Choroid plexus epithelial cell (primary cell): Measurements from ENCODE around the gene ARR3.
A peak's percentile ranks its signal among the peaks of the same experiment; 100 is the strongest.

Experiments
- DNase-seq: peaks from one replicate; pipeline ENCODE4 v3.0.0-alpha.2; 2010; ENCODE audit warnings: low read depth
- H3K4me3 ChIP-seq: 2 replicates; pipeline ENCODE4 v1.5.1; 2011; ENCODE audit warnings: low read depth, mild to moderate bottlenecking, control low read depth, low read length, moderate library complexity
- TF ChIP-seq, protein P1 (sequence below): conservative IDR thresholded peaks from 2 replicates; pipeline ENCODE4 v1.5.1; 2011; ENCODE audit warnings: low read depth, mild to moderate bottlenecking, control low read depth, inconsistent platforms, low read length, moderate library complexity

ARR3 gene

DNA sequence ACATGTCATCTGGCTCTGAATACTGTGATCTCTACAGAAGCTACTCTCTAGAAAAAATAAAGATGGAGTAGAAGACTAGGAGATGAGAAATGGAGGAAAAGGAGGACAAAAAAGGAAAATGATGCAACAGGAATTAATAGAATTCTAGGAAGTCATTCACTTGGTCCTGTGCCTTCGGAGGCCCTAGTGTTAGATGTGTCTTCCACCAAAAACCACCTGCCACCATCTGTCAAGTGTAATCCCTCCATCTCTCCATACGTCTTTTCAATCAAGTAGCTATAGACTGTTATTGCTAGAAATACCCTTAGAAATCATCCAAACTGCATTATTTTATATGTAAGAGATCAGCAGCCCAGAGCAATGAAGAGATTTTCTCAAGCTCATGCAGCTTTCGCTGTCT is 10.9 kb downstream of the ARR3 start:
- H3K4me3 ChIP-seq, result no peak overlapping the region
- TF ChIP-seq, protein P1, sequence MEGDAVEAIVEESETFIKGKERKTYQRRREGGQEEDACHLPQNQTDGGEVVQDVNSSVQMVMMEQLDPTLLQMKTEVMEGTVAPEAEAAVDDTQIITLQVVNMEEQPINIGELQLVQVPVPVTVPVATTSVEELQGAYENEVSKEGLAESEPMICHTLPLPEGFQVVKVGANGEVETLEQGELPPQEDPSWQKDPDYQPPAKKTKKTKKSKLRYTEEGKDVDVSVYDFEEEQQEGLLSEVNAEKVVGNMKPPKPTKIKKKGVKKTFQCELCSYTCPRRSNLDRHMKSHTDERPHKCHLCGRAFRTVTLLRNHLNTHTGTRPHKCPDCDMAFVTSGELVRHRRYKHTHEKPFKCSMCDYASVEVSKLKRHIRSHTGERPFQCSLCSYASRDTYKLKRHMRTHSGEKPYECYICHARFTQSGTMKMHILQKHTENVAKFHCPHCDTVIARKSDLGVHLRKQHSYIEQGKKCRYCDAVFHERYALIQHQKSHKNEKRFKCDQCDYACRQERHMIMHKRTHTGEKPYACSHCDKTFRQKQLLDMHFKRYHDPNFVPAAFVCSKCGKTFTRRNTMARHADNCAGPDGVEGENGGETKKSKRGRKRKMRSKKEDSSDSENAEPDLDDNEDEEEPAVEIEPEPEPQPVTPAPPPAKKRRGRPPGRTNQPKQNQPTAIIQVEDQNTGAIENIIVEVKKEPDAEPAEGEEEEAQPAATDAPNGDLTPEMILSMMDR, result no peak
- DNase-seq, result no peak

DNA sequence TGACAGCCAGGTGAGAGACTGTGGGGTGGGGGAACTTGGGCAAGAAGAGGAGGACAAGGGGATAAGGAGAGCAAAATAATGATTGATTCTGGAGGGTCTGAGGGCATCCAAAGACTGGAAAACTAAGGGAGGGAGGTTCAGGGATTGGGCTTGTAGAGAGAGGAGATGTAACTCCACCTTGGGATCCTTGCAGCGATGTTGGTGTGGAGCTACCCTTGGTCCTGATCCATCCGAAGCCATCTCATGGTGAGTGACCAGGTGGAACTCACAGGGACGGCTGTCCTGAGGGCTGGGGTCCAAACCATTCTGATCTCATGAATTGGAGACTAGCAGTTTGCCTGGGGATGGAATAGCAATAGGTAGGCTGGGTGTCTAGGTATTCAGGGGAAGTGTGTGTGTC is 12.4 kb downstream of the ARR3 start:
- TF ChIP-seq, protein P1, result no peak
- H3K4me3 ChIP-seq, result no peak overlapping the region
- DNase-seq, result no peak

DNA sequence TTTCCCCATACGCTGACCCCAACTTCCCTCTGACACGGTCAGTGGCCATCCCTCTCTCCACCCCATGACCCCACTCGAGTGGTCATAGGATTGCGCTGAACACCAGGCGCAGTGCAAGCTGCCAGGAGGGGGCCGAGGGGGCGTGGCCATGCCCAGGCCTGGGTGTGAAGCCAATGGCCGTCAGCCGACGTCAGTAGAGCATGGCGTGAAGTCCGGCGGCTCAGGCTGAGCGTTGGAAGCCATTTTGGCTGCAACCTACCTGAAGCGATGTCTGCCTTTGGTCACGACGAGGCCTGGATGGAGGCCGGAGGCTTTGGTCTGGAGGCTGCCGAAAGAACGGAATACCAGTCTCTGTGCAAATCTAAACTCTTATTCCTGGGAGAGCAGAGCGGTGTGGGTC is 13.8 kb downstream of the ARR3 start, which contains the start of gene RAB41:
Gene RAB41, plus strand, starts transcription at position 222 of the 400 bp plus-strand sequence. Its CDS starts 46 bp downstream, at position 268.
- DNase-seq, result no peak
- TF ChIP-seq, protein P1, result no peak
- no peak within 1 kb of the TSS for H3K4me3 ChIP-seq

DNA sequence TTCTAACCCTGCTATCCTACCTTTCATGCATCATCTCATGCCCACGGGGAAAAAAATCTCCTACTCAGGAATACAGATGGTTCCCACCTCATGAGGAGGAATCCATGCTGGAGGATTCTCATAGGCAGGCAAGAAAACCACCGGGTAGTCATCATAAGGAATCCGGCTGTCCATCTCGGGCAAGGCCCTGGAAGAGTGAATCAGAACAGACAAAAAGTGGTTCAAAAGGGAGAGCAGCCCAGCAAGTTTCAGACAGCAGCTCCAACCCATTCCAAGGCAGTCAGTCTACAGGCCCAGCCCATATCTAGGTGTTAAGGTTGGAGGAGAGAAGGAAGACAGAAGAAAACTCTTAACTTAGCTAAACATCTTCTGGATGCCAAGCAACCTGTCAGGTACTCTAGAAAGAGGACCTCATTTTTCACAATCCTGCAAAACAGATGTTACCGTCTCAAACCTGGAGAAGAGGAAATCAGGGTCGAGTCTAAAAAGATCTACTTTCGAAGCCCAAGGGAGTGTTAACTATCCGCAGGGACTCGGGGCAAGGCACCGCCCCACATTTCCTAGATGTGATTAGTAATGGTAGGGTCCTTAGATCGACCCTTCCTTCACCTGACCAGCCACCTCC is 21.1 kb downstream of the ARR3 start:
- TF ChIP-seq, protein P1, result no peak
- H3K4me3 ChIP-seq, result peak overlapping the region; percentile 80
- peak; percentile 4 for DNase-seq

DNA sequence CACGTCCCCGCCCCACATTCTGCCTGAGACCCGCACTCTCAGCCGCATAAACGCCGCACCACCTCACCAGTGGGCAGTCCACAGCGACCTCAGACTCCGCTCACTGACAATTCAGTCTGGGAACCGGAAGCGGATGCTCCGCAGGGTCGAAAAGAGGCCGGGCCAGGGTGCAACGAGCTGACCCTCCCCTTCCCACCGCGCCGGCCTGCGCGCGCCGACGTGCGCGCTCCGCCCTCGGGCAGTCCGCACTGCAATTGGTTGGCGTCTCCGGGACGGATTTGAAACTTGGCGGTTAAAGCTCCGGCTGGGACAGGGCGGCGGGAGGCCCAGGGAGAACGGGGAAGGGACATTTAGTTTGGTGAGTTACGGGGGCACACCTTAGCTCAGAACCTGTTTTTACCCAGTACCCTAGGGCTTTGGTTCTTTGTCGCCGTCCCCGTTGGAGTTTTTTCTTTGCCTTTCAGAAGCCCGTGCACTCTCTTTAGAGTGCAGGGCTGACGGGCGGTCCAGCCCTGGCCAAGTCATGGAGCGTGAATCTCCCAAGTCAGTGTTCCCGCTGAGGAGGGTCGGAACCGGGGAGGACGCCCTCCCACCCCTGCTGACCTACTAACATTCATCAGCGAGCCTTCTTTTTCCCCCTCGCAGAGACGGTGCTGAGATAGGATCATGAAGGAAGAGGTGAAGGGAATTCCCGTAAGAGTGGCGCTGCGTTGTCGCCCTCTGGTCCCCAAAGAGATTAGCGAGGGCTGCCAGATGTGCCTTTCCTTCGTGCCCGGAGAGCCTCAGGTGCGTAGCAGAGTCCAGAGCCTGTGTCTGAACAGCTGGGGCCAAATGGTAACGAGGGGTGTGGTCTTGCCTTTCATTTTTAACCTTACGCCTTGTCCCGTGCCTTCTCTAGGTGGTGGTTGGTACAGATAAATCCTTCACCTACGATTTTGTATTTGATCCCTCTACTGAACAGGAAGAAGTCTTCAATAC is 21.9 kb downstream of the ARR3 start, which contains the start of the genes KIF4A and PDZD11:
Gene KIF4A, plus strand, starts transcription at position 312 of the 978 bp plus-strand sequence. Its CDS starts 355 bp downstream, at position 667.
Gene PDZD11, minus strand, starts transcription at position 135 of the 978 bp plus-strand sequence. CDS start 586 bp downstream, outside the sequence.
- DNase-seq, result peak; percentile 85
- H3K4me3 ChIP-seq, result peak within 1 kb of the TSS; percentile 80
- TF ChIP-seq, protein P1, result no peak

DNA sequence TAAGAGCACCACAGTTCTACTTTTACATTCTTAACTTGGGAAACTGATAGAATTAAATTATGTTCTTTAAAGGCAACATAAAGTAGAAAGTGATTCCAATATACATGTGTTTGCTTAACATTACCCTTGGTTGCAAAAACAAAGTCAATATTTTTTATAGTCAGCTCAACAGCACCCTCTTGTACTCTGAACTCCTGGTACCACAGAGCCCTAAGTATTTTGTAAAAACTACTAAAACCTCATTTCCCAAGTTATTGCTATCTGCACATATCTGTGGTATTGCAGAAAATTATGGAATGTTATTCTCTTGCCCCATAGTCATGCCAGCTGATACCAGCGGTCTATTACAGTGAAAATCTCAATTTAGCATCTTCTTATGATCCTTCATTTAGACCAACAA is 24.7 kb downstream of the ARR3 start:
- H3K4me3 ChIP-seq, result no peak overlapping the region
- TF ChIP-seq, protein P1, result no peak
- DNase-seq, result peak; percentile 31
